ENCODE results near the gene PAX5. TPM values are rescaled to one million over a fixed set of nuclear protein-coding genes. Genes with fewer than 3 reads are reported as not detected.

PAX5 gene
- total RNA-seq, 6 experiments from 2014 or later: not detected

- no peaks in the 10 kb centered on the region for H3K36me3 Mint-ChIP-seq (ENCODE audit: low read depth)
- no peaks in the 10 kb centered on the region for H3K9me3 Mint-ChIP-seq
- H3K4me1 Mint-ChIP-seq (ENCODE audit: low read depth): no peaks in the 10 kb centered on the region
- TF ChIP-seq CTCF (IDR thresholded peaks at IDR 0.05): no peak
- DNase-seq: no peak
- no peak overlapping the region for H3K27ac Mint-ChIP-seq
- peaks cover 68% of the 10 kb centered on the region for H3K27me3 Mint-ChIP-seq (ENCODE audit: insufficient read depth)
- H3K4me3 Mint-ChIP-seq: no peak overlapping the region
Observed at GRCh38 chr9:36853233-36853632, 180.8 kb downstream of the PAX5 start.

- TF ChIP-seq CTCF (IDR thresholded peaks at IDR 0.05): no peak
- H3K27ac Mint-ChIP-seq: no peak overlapping the region
- DNase-seq: no peak
- H3K36me3 Mint-ChIP-seq (ENCODE audit: low read depth): no peaks in the 10 kb centered on the region
- peaks cover 61% of the 10 kb centered on the region for H3K27me3 Mint-ChIP-seq (ENCODE audit: insufficient read depth)
- no peaks in the 10 kb centered on the region for H3K4me1 Mint-ChIP-seq (ENCODE audit: low read depth)
- no peak overlapping the region for H3K4me3 Mint-ChIP-seq
- no peaks in the 10 kb centered on the region for H3K9me3 Mint-ChIP-seq
Observed at GRCh38 chr9:36849943-36850342, 184.1 kb downstream of the PAX5 start.

GRCh38 chr9:36848946-36849345 lies 185.1 kb downstream of the PAX5 start:
- no peak overlapping the region for H3K27ac Mint-ChIP-seq
- H3K4me3 Mint-ChIP-seq: no peak overlapping the region
- no peaks in the 10 kb centered on the region for H3K9me3 Mint-ChIP-seq
- H3K36me3 Mint-ChIP-seq (ENCODE audit: low read depth): no peaks in the 10 kb centered on the region
- H3K4me1 Mint-ChIP-seq (ENCODE audit: low read depth): no peaks in the 10 kb centered on the region
- H3K27me3 Mint-ChIP-seq (ENCODE audit: insufficient read depth): peaks cover 53% of the 10 kb centered on the region
- DNase-seq: no peak
- no peak for TF ChIP-seq CTCF (IDR thresholded peaks at IDR 0.05)

GRCh38 chr9:36847781-36848673 lies 186.0 kb downstream of the PAX5 start:
- Mint-ChIP-seq H3K27ac (no peak overlapping the region), H3K27me3 (ENCODE audit: insufficient read depth) (peaks cover 47% of the 10 kb centered on the region), H3K4me1 (ENCODE audit: low read depth) (no peaks in the 10 kb centered on the region), H3K36me3 (ENCODE audit: low read depth) (no peaks in the 10 kb centered on the region), H3K9me3 (no peaks in the 10 kb centered on the region), H3K4me3 (no peak overlapping the region)
- no peak for TF ChIP-seq CTCF (IDR thresholded peaks at IDR 0.05)
- DNase-seq: no peak

- Mint-ChIP-seq H3K27me3 (ENCODE audit: insufficient read depth) (peaks cover 39% of the 10 kb centered on the region), H3K9me3 (no peaks in the 10 kb centered on the region), H3K4me1 (ENCODE audit: low read depth) (no peaks in the 10 kb centered on the region), H3K36me3 (ENCODE audit: low read depth) (no peaks in the 10 kb centered on the region), H3K4me3 (no peak overlapping the region), H3K27ac (no peak overlapping the region)
- no peak for TF ChIP-seq CTCF (IDR thresholded peaks at IDR 0.05)
- no peak for DNase-seq
Observed at GRCh38 chr9:36846621-36847020, 187.4 kb downstream of the PAX5 start.

Data from HFFc6 (cell line).